ENCODE data around the gene BRD3OS.

The BRD3OS gene

DNA sequence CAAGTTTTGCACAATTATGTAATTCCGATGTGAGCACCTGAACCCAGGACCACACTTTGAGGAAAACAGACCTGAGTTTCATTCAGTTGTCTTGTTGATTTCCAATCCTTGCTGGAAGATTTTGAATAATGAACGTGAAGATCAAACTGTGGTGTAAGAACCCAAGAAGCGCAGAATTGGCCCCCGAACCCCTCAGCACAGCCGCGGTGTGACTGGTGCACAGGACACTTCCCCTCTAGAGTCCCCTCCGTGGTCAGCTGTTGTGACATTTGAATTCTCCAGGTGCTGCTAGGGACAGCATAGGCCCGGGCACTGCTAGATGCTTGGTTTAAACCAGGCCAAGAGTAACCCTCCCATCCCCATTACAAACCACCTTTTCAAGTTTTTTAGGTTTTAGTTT is 1.7 kb downstream of the BRD3OS start:
- H3K36me3 ChIP-seq = peaks cover 34% of the 10 kb centered on the region
- no peak overlapping the region for H3K27ac ChIP-seq
- no peak overlapping the region for H3K4me3 ChIP-seq (ENCODE audit: low read depth in 1 of 2, low read length in 1 of 2)
- no peaks in the 10 kb centered on the region for H3K27me3 ChIP-seq
- TF ChIP-seq CTCF (IDR thresholded peaks at IDR 0.05) = no peak
- H3K9me3 ChIP-seq = no peaks in the 10 kb centered on the region
- H3K4me1 ChIP-seq (ENCODE audit: control insufficient read depth in 1 of 2, insufficient read depth in 1 of 2, low read depth in 1 of 2, low read length in 1 of 2) = peaks cover 11 to 15% of the 10 kb centered on the region in 2 experiments

DNA sequence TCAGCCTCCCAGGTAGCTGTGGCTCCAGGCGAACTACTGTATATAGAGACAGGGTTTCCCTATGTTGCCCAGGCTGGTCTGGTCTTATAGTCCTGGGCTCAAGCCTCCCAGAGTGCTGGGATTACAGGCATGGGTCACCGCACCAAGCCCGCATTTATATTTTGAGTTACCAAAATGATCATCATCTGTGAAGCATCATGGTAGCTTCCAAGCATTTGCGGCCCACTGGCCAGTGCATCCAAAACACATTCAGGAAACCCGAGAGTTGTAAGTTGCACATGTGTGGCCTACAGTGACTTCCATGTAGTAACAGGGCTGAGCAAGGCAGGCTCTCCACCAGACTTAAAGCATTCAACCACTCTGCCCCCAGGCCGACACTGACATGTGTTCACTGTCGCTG is 2.3 kb downstream of the BRD3OS start:
- H3K27ac ChIP-seq = no peak overlapping the region
- H3K4me1 ChIP-seq (ENCODE audit: control insufficient read depth in 1 of 2, insufficient read depth in 1 of 2, low read depth in 1 of 2, low read length in 1 of 2) = peaks cover 11 to 15% of the 10 kb centered on the region in 2 experiments
- no peaks in the 10 kb centered on the region for H3K9me3 ChIP-seq
- peaks cover 38% of the 10 kb centered on the region for H3K36me3 ChIP-seq
- TF ChIP-seq CTCF (IDR thresholded peaks at IDR 0.05) = no peak
- H3K4me3 ChIP-seq (ENCODE audit: low read depth in 1 of 2, low read length in 1 of 2) = no peak overlapping the region
- H3K27me3 ChIP-seq = no peaks in the 10 kb centered on the region

DNA sequence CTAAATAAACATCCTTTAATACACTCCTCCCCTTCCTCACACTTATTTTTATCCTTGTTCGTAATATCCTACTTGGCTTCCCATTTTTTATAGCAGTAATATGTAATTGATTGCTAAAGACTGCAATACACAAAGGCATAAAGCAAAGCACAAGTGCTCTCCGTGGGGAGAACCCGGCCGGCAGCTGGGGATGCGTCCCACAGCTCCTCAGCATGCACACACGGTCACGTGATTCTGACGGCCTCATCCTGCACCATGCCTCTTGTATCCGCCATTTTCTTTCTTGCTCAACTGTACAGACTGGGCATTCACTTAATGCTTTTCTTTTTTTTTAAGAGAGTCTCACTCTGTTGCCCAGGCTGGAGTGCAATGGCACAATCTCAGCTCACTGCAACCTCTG is 2.8 kb downstream of the BRD3OS start:
- no peak overlapping the region for H3K27ac ChIP-seq
- no peak overlapping the region for H3K4me3 ChIP-seq (ENCODE audit: low read depth in 1 of 2, low read length in 1 of 2)
- no peaks in the 10 kb centered on the region for H3K9me3 ChIP-seq
- no peak for TF ChIP-seq CTCF (IDR thresholded peaks at IDR 0.05)
- peaks cover 43% of the 10 kb centered on the region for H3K36me3 ChIP-seq
- no peaks in the 10 kb centered on the region for H3K27me3 ChIP-seq
- peaks cover 11 to 15% of the 10 kb centered on the region in 2 experiments for H3K4me1 ChIP-seq (ENCODE audit: control insufficient read depth in 1 of 2, insufficient read depth in 1 of 2, low read depth in 1 of 2, low read length in 1 of 2)

GRCh38 chr9:134028575-134029247 is 3.4 kb downstream of the BRD3OS start:
- Histone ChIP-seq H3K27ac (no peak overlapping the region), H3K36me3 (peaks cover 49% of the 10 kb centered on the region), H3K4me1 (ENCODE audit: control insufficient read depth in 1 of 2, insufficient read depth in 1 of 2, low read depth in 1 of 2, low read length in 1 of 2) (peaks cover 11 to 15% of the 10 kb centered on the region in 2 experiments), H3K27me3 (no peaks in the 10 kb centered on the region), H3K9me3 (no peaks in the 10 kb centered on the region), H3K4me3 (ENCODE audit: low read depth in 1 of 2, low read length in 1 of 2) (no peak overlapping the region)
- TF ChIP-seq CTCF (IDR thresholded peaks at IDR 0.05) = no peak

DNA sequence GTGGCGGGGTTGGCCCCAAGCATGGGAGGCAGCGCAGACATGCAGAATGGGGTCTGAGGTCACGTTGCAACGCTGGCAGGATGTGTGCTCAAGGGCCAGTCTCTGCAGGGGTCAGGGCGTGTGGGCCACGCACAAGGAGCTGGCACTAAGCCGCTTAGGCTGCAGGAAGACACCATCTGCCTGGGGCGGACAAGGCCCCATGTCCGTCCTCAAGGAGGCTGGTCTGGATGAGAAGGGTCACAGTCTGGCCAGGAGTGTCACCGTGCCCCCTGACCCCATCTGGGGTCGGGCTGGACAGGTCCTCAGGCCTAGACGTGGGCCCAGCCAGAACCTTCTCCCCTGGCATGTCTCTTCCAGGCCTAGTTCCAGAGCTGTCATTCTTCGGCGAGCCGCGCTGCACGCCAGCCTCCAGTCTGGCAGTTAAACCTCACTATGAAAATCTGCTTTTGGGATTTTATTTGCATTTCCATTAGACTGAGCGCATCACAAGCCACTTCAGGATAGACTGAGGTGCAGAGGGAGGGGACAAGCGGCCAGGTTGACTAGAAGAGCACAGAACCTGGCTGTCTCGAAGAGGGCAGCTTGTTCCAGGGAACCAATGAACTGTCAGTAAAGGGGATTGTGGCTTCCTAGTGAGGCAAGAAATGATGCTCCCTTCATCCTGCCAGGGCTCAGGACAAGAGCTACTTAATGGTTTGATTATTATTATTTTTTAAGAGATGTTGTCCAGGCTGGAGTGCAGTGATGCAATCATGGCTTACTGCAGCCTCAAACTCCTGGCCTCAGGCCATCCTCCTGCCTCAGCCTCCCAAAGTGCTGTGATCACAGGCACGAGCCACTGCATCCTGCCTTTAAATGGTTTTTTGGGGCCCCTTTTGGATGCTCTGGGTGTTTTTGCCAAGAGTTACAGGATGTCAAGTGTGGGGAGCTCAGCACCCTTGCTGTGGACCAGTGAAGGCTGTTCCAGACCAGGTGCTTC is 4.3 kb downstream of the BRD3OS start:
- Histone ChIP-seq H3K9me3 (no peaks in the 10 kb centered on the region), H3K27ac (no peak overlapping the region), H3K36me3 (peaks cover 57% of the 10 kb centered on the region), H3K4me1 (ENCODE audit: control insufficient read depth in 1 of 2, insufficient read depth in 1 of 2, low read depth in 1 of 2, low read length in 1 of 2) (peaks cover 11 to 15% of the 10 kb centered on the region in 2 experiments), H3K4me3 (ENCODE audit: low read depth in 1 of 2, low read length in 1 of 2) (no peak overlapping the region), H3K27me3 (no peaks in the 10 kb centered on the region)
- TF ChIP-seq CTCF (IDR thresholded peaks at IDR 0.05) = no peak
